Activated CD8-positive, alpha-beta T cell treated with anti-CD3 and anti-CD28 coated beads for 36 hours (primary cell): ENCODE results near the gene CLIP1. TPM values are rescaled to one million over a fixed set of nuclear protein-coding genes. Genes with fewer than 3 reads are reported as not detected.

Source experiments
- ATAC-seq: fragments of 200-7000 bp; cut with Tn5 transposase; one replicate; pipeline ENCODE4 v1.10.0; 2021; ENCODE audit warnings: mild to moderate bottlenecking, moderate library complexity
- CTCF ChIA-PET: fragments of 350-600 bp; sonication (Branson Sonifier 250); formaldehyde crosslinking; loops from one replicate; lab custom pipeline; 2021; ENCODE audit warnings: antibody characterized with exemption; lab: Charles Lee
- POLR2A ChIA-PET: fragments of 350-600 bp; sonication (Branson Sonifier 250); formaldehyde crosslinking; loops from one replicate; lab custom pipeline; 2021; ENCODE audit warnings: antibody characterized with exemption; lab: Charles Lee
- DNase-seq: peaks from one replicate; pipeline ENCODE4 v3.0.0-alpha.2; 2020
- H3K27ac Mint-ChIP-seq: one replicate; pipeline ENCODE4 v1.8.0; 2021; ENCODE audit warnings: mild to moderate bottlenecking, mixed read lengths
- H3K27me3 Mint-ChIP-seq: one replicate; pipeline ENCODE4 v1.8.0; 2021; ENCODE audit warnings: mixed read lengths
- H3K36me3 Mint-ChIP-seq: one replicate; pipeline ENCODE4 v1.8.0; 2021; ENCODE audit warnings: low read depth, mixed read lengths
- H3K4me1 Mint-ChIP-seq: one replicate; pipeline ENCODE4 v1.8.0; 2021; ENCODE audit warnings: low read depth, mixed read lengths
- H3K4me3 Mint-ChIP-seq: one replicate; pipeline ENCODE4 v1.8.0; 2021; ENCODE audit warnings: mild to moderate bottlenecking, moderate library complexity, mixed read lengths
- H3K9me3 Mint-ChIP-seq: one replicate; pipeline ENCODE4 v1.8.0; 2021; ENCODE audit warnings: mixed read lengths
- CTCF ChIP-seq: fragments of 200-600 bp; IDR thresholded peaks from one replicate; pipeline ENCODE4 v1.8.0; 2022; ENCODE audit warnings: antibody characterized with exemption, mild to moderate bottlenecking
- intact Hi-C: fragments of 100-400 bp; cut with micrococcal nuclease; formaldehyde crosslinking; loops from one replicate; pipeline ENCODE4 v1.10.0; 2022
- total RNA-seq, 2 experiments: library from RNA; stranded (reverse); gene quantifications; one replicate each; pipeline ENCODE4 v1.2.3, GENCODE V29; 2021

The CLIP1 gene
- total RNA-seq, 2 experiments from 2014 or later = 29.4 to 32.4 TPM

DNA sequence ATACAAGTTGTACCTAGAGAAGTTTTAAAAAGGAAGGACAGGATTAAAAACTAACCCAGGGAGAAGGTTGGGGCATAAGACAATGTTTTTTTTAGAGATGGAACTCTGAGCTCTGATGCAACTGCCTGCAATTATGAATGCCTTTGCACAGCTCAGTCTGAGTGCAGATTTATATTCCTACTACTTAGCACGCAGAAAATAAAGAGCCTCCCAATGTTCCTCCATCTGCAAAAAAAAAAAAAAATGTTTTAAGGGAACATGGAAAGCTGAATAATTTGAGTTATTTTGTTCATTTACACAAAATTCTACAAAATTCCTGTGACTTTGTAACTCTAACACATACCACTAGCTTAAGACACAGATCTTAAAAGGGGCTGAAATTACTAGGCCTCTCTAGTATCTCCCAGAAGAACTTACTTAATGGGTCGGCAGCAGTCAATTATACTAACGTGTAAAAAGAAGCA is 15.7 kb downstream of the CLIP1 start:
- intact Hi-C loops = no loop called here
- no peak overlapping the region for H3K27ac Mint-ChIP-seq
- no peak for ATAC-seq

DNA sequence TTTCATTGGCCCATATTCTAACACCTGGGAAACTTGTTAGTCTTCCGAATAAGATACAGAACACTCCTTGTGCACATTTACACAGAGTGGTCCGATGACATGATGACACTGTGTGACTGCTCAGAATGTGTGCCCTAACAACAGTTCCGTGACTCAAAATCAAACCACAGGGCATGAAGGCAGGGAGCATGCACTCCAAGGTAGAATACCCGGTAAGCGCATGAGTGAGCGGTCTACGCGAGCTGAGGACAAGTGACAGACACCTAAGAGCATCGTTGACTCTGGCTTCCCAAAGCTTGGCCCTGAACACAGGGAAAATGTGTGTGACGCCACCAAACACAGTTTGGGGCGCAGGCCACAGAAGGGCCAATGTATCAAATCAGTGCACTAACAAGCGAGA is 18.6 kb downstream of the CLIP1 start:
- no peak for TF ChIP-seq CTCF
- H3K27me3 Mint-ChIP-seq = no peaks in the 10 kb centered on the region
- H3K4me1 Mint-ChIP-seq = peaks cover 30% of the 10 kb centered on the region
- no peak overlapping the region for H3K4me3 Mint-ChIP-seq
- POLR2A ChIA-PET = interaction anchor here (1.1 to 1.8 kb wide), 4 partner anchors 11 to 52 kb away, joined by 3 to 5 read pairs (median 3); no protein-coding TSS in a partner anchor
- no peak overlapping the region for H3K27ac Mint-ChIP-seq
- CTCF ChIA-PET = interaction anchor here (1.1 to 9.9 kb wide), 4 partner anchors 8 to 97 kb away, joined by 3 to 209 read pairs (median 4); partner anchors contain the start of gene ZCCHC8
- H3K9me3 Mint-ChIP-seq = no peaks in the 10 kb centered on the region
- intact Hi-C loops = no loop called here
- ATAC-seq (no peak), DNase-seq (no peak)
- H3K36me3 Mint-ChIP-seq = peaks cover 14% of the 10 kb centered on the region

More for the DNA sequence above, 15.7 kb downstream of the CLIP1 start:
- Mint-ChIP-seq H3K4me3 (no peak overlapping the region), H3K4me1 (peaks cover 19% of the 10 kb centered on the region), H3K36me3 (peaks cover 13% of the 10 kb centered on the region), H3K27me3 (no peaks in the 10 kb centered on the region), H3K9me3 (no peaks in the 10 kb centered on the region)
- TF ChIP-seq CTCF = no peak
- DNase-seq = no peak
- ChIA-PET CTCF (interaction anchor here (1.0 to 1.4 kb wide), 3 partner anchors 11 to 65 kb away, joined by 4 to 8 read pairs (median 4); no protein-coding TSS in a partner anchor), POLR2A (interaction anchor here (1.2 kb wide), 1 partner anchor 93 kb away, joined by 4 read pairs; no protein-coding TSS in a partner anchor)

DNA sequence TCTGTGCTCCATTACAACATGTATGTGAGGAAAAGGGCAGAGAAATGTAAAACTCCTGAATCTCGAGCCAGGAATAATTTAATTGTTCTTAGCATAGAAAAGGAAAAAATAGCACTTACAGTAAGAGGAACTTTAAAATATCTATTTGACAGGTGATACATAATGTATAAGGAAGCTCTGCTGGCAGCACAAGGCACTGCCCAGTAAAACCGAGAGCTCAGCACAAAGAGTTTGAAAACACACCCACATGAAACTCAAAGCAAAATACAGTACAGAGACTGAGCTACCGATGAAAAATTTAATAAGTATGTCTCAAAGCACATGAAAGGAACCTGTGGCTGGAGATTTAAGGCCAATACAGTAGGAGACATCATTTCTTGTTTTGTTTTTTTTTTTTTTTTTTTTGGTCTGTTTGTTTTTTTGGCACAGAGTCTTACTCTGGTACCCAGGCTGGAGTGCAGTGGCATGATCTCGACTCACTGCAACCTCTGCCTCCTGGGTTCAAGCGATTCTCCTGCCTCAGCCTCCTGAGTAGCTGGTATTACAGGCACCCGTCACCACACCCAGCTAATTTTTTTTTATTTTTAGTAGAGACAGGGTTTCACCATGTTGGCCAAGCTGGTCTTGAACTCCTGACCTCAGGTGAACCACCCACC is 19.2 kb downstream of the CLIP1 start:
- peaks cover 30% of the 10 kb centered on the region for H3K4me1 Mint-ChIP-seq
- intact Hi-C loops = no loop called here
- DNase-seq (peak; percentile 16), ATAC-seq (peak; percentile 40)
- no peak for TF ChIP-seq CTCF
- no peaks in the 10 kb centered on the region for H3K27me3 Mint-ChIP-seq
- CTCF ChIA-PET = interaction anchor here (0.9 to 9.9 kb wide), 5 partner anchors 9 to 98 kb away, joined by 3 to 209 read pairs (median 4); partner anchors contain the start of gene ZCCHC8
- POLR2A ChIA-PET = interaction anchor here (0.6 to 1.8 kb wide), 6 partner anchors 10 to 82 kb away, joined by 3 to 5 read pairs (median 3); no protein-coding TSS in a partner anchor
- H3K27ac Mint-ChIP-seq = peak overlapping the region; percentile 20
- no peak overlapping the region for H3K4me3 Mint-ChIP-seq
- H3K9me3 Mint-ChIP-seq = no peaks in the 10 kb centered on the region
- peaks cover 14% of the 10 kb centered on the region for H3K36me3 Mint-ChIP-seq

- DNase-seq (no peak), ATAC-seq (no peak)
- CTCF ChIA-PET = interaction anchor here (0.9 to 9.9 kb wide), 2 partner anchors 52 to 70 kb away, joined by 3 to 209 read pairs; no protein-coding TSS in a partner anchor
- no peak overlapping the region for H3K4me3 Mint-ChIP-seq
- H3K36me3 Mint-ChIP-seq = peaks cover 14% of the 10 kb centered on the region
- peaks cover 30% of the 10 kb centered on the region for H3K4me1 Mint-ChIP-seq
- H3K27ac Mint-ChIP-seq = no peak overlapping the region
- no peaks in the 10 kb centered on the region for H3K27me3 Mint-ChIP-seq
- no peak for TF ChIP-seq CTCF
- H3K9me3 Mint-ChIP-seq = no peaks in the 10 kb centered on the region
- intact Hi-C loops = no loop called here
- POLR2A ChIA-PET = interaction anchor here (1.3 to 1.8 kb wide), 2 partner anchors 9 to 83 kb away, joined by 3 to 5 read pairs; no protein-coding TSS in a partner anchor
Measured at GRCh38 chr12:122402264-122402663, 20.2 kb downstream of the CLIP1 start.
